ENCODE results near the gene SAV1. TPM values are rescaled to one million over a fixed set of nuclear protein-coding genes. Genes with fewer than 3 reads are reported as not detected.

SAV1 gene
- total and polyA plus RNA-seq, 2 of the 13 experiments (the other 11 are each of a cell fraction or from before 2014, with no cell fraction given), result 7.3 to 8.2 TPM

DNA sequence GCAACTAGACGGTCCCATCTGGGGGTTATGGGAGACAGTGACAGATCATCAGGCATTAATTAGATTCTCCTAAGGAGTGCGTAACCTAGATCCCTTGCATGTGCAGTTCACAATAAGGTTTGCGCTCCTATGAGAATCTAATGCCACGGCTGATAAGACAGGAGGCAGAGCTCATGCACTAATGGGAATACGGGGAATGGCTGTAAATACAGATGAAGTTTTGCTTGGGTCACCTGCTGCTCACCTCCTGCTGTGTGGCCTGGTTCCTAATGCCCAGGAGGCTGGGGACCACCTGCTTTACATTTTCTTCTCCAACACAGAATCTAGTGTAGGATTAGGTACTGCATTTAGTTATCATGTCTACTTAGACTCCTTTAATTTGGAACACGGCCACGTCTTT lies 49.7 kb upstream of the SAV1 start:
- no TSS peak for BruUV-seq (replicated peaks)
- no peak overlapping the region for H3K27ac ChIP-seq (ENCODE audit: extremely low read length, insufficient read depth, low read length)
- H3K9ac ChIP-seq (ENCODE audit: insufficient read depth, low read depth, low read length), result no peak overlapping the region
- no peak overlapping the region for H3K4me3 ChIP-seq (replicated peaks in 1 of 3; ENCODE audit: insufficient read depth in 1 of 3, low read depth in 2 of 3, low read length in 3 of 3)
- intact Hi-C loops (cut with micrococcal nuclease; ENCODE audit: unreplicated experiment) (no loop called here), in situ Hi-C loops (cut with HindIII; ENCODE audit: extremely low pct_ligation_motif_present, low pct_unique_long_range_greater_than_20kb) (no loop called here)
- TF ChIP-seq, protein P1, sequence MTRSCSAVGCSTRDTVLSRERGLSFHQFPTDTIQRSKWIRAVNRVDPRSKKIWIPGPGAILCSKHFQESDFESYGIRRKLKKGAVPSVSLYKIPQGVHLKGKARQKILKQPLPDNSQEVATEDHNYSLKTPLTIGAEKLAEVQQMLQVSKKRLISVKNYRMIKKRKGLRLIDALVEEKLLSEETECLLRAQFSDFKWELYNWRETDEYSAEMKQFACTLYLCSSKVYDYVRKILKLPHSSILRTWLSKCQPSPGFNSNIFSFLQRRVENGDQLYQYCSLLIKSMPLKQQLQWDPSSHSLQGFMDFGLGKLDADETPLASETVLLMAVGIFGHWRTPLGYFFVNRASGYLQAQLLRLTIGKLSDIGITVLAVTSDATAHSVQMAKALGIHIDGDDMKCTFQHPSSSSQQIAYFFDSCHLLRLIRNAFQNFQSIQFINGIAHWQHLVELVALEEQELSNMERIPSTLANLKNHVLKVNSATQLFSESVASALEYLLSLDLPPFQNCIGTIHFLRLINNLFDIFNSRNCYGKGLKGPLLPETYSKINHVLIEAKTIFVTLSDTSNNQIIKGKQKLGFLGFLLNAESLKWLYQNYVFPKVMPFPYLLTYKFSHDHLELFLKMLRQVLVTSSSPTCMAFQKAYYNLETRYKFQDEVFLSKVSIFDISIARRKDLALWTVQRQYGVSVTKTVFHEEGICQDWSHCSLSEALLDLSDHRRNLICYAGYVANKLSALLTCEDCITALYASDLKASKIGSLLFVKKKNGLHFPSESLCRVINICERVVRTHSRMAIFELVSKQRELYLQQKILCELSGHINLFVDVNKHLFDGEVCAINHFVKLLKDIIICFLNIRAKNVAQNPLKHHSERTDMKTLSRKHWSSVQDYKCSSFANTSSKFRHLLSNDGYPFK (CRISPR knock-in tag; IDR thresholded peaks at IDR 0.05; ENCODE audit: borderline replicate concordance), result no peak
- TF ChIP-seq ATF1 (CRISPR knock-in tag; IDR thresholded peaks at IDR 0.05) (no peak), PRMT3 (CRISPR knock-in tag; IDR thresholded peaks at IDR 0.05; ENCODE audit: borderline replicate concordance, low read depth) (no peak), RBFOX2 (IDR thresholded peaks at IDR 0.05; ENCODE audit: low read depth, low read length) (no peak), MBNL3 (CRISPR knock-in tag; conservative IDR thresholded peaks at IDR 0.05) (no peak), PHF5A (CRISPR knock-in tag; IDR thresholded peaks at IDR 0.05; ENCODE audit: low read depth, unreplicated experiment) (no peak), SP4 (CRISPR knock-in tag; IDR thresholded peaks at IDR 0.05) (no peak)
- TF ChIP-seq, protein P2, sequence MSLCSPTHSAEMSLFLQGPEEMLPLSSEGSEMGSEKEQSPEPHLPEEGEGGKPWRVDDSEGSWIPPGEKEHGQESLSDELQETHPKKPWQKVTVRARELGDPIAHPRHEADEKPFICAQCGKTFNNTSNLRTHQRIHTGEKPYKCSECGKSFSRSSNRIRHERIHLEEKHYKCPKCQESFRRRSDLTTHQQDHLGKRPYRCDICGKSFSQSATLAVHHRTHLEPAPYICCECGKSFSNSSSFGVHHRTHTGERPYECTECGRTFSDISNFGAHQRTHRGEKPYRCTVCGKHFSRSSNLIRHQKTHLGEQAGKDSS (CRISPR knock-in tag; IDR thresholded peaks at IDR 0.05; ENCODE audit: borderline replicate concordance, low read depth), result no peak
- CTCF ChIA-PET (ENCODE audit: low intra/inter-chr PET ratio, low total read pairs), result no interaction called here
- ATAC-seq (no peak), FAIRE-seq (no peak), DNase-seq (ENCODE audit: low spot score) (no peak)
- no peaks in the 10 kb centered on the region for H3K4me1 ChIP-seq (ENCODE audit: insufficient read depth, low read length)
- WGBS (ENCODE audit: low lambda C conversion rate), result 58% methylated on average over 6 of the region's 7 CpGs
- no peak overlapping the region for H2AFZ ChIP-seq (ENCODE audit: low read length)
- POLR2A ChIA-PET, result no interaction called here
- no peaks in the 10 kb centered on the region for H3K79me2 ChIP-seq (ENCODE audit: insufficient read depth, low read length)
- no peaks in the 10 kb centered on the region for H3K9me3 ChIP-seq (ENCODE audit: low read length)
- no peaks in the 10 kb centered on the region; a peak in 1 of 5 replicates for H3K36me3 ChIP-seq (replicated peaks in 1 of 2; ENCODE audit: control insufficient read depth in 1 of 2, insufficient read depth in 2 of 2, low read length in 2 of 2)
- H4K20me1 ChIP-seq (ENCODE audit: insufficient read depth, low read length), result no peaks in the 10 kb centered on the region
- no peak overlapping the region for H3K4me2 ChIP-seq (ENCODE audit: low read depth, low read length)
- H3K27me3 ChIP-seq (ENCODE audit: control insufficient read depth in 1 of 2, insufficient read depth in 2 of 2, low read length in 2 of 2), result no peaks in the 10 kb centered on the region
